GM23338 (cell line): Measurements from ENCODE around the gene DLG2. TPM values are rescaled to one million over a fixed set of nuclear protein-coding genes. Genes with fewer than 3 reads are reported as not detected.

Experiments
- ATAC-seq: fragments of 200-7000 bp; cut with Tn5 transposase; 3 replicates; pipeline ENCODE4 v1.9.1; 2020
- DNase-seq: peaks from one replicate; pipeline ENCODE4 v3.0.0-alpha.2; 2015; ENCODE audit warnings: low spot score
- H2AFZ ChIP-seq: fragments of 200-600 bp; sonication (generic); 2 replicates; pipeline ENCODE4 v1.8.0; 2016; ENCODE audit warnings: antibody characterized with exemption, mild to moderate bottlenecking, moderate library complexity
- H3F3A ChIP-seq: fragments of 200-600 bp; sonication (generic); replicated peaks from 2 replicates; pipeline ENCODE4 v1.8.0; 2017; ENCODE audit warnings: antibody characterized with exemption, mixed run types, low read depth
- H3K27ac ChIP-seq: fragments of 200-600 bp; sonication (generic); 2 replicates; pipeline ENCODE4 v1.6.1; 2016; ENCODE audit warnings: low read depth
- H3K27me3 ChIP-seq: fragments of 200-600 bp; sonication (generic); 2 replicates; pipeline ENCODE4 v1.8.0; 2016; ENCODE audit warnings: mild to moderate bottlenecking, mixed run types, moderate library complexity; ENCODE audit not compliant: insufficient read depth
- H3K36me3 ChIP-seq: fragments of 200-600 bp; sonication (generic); 2 replicates; pipeline ENCODE4 v1.8.0; 2016; ENCODE audit warnings: mild to moderate bottlenecking; ENCODE audit not compliant: insufficient read depth
- H3K4me1 ChIP-seq: fragments of 200-600 bp; sonication (generic); 2 replicates; pipeline ENCODE4 v1.8.0; 2016; ENCODE audit warnings: mild to moderate bottlenecking, moderate library complexity; ENCODE audit not compliant: insufficient read depth
- H3K4me2 ChIP-seq: fragments of 200-600 bp; sonication (generic); 2 replicates; pipeline ENCODE4 v1.7.1; 2017; ENCODE audit warnings: mixed run types
- H3K4me3 ChIP-seq: fragments of 200-600 bp; sonication (generic); 2 replicates; pipeline ENCODE4 v1.6.1; 2016; ENCODE audit warnings: mixed run types
- H3K79me2 ChIP-seq: fragments of 200-600 bp; sonication (generic); replicated peaks from 2 replicates; pipeline ENCODE4 v1.8.0; 2017; ENCODE audit warnings: mild to moderate bottlenecking; ENCODE audit not compliant: insufficient read depth
- H3K9me2 ChIP-seq: fragments of 200-600 bp; sonication (generic); 2 replicates; pipeline ENCODE4 v1.8.0; 2017; ENCODE audit not compliant: insufficient read depth
- H4K20me1 ChIP-seq: fragments of 200-600 bp; sonication (generic); replicated peaks from 2 replicates; pipeline ENCODE4 v1.8.0; 2017; ENCODE audit warnings: mild to moderate bottlenecking; ENCODE audit not compliant: insufficient read depth
- H3K27ac Mint-ChIP-seq: 2 replicates; pipeline ENCODE4 v1.8.0; 2020; ENCODE audit warnings: inconsistent platforms, mild to moderate bottlenecking, moderate library complexity, mixed read lengths
- H3K27me3 Mint-ChIP-seq: 3 replicates; pipeline ENCODE4 v1.8.0; 2022; ENCODE audit warnings: low read depth, mild to moderate bottlenecking, moderate library complexity, mixed read lengths, inconsistent platforms; ENCODE audit not compliant: insufficient read depth, poor library complexity
- H3K36me3 Mint-ChIP-seq: 3 replicates; pipeline ENCODE4 v1.8.0; 2021; ENCODE audit warnings: low read depth, mild to moderate bottlenecking, inconsistent platforms, moderate library complexity, mixed read lengths
- H3K4me1 Mint-ChIP-seq: 3 replicates; pipeline ENCODE4 v1.8.0; 2020; ENCODE audit warnings: mild to moderate bottlenecking, inconsistent platforms, mixed read lengths
- H3K4me3 Mint-ChIP-seq: 3 replicates; pipeline ENCODE4 v1.8.0; 2021; ENCODE audit warnings: moderate library complexity, mild to moderate bottlenecking, inconsistent platforms, mixed read lengths
- H3K9me3 Mint-ChIP-seq: 3 replicates; pipeline ENCODE4 v1.8.0; 2020; ENCODE audit warnings: moderate library complexity, mild to moderate bottlenecking, inconsistent platforms, mixed read lengths
- EZH2 ChIP-seq: fragments of 200-600 bp; sonication (generic); IDR thresholded peaks from one replicate; pipeline ENCODE4 v1.8.0; 2017; ENCODE audit warnings: antibody characterized with exemption, mild to moderate bottlenecking, low read depth; ENCODE audit not compliant: unreplicated experiment
- NANOG ChIP-seq: IDR thresholded peaks from 2 replicates; pipeline ENCODE4 v1.6.1; 2016; ENCODE audit warnings: antibody characterized with exemption, borderline replicate concordance
- POLR2AphosphoS5 ChIP-seq: IDR thresholded peaks from 2 replicates; pipeline ENCODE4 v1.6.1; 2016; ENCODE audit warnings: antibody characterized with exemption, low read depth
- STAT1 ChIP-seq: IDR thresholded peaks from one replicate; pipeline ENCODE4 v1.6.1; 2016; ENCODE audit warnings: antibody characterized with exemption; ENCODE audit not compliant: unreplicated experiment
- ZNF462 ChIP-seq: fragments of 250-450 bp; sonication (Bioruptor Pico); IDR thresholded peaks from 2 replicates; pipeline ENCODE4 v1.5.0; 2020; ENCODE audit warnings: mild to moderate bottlenecking, moderate library complexity
- polyA plus RNA-seq: library from polyadenylated mRNA; unstranded; fragments of >200 nt; fragmentation: Nextera tagmentation; extraction: Ambion mirVana; gene quantifications from 2 replicates; pipeline ENCODE4 v1.2.1, GENCODE V29; 2016
- total RNA-seq: library from RNA; depleted of rRNA; stranded (reverse); fragments of >200 nt; shearing (Covaris generic); gene quantifications from 2 replicates; pipeline ENCODE4 v1.2.3, GENCODE V29; 2014
- TF ChIP-seq, protein P1 (sequence below): IDR thresholded peaks from one replicate; pipeline ENCODE4 v1.6.1; 2018; ENCODE audit warnings: antibody characterized with exemption; ENCODE audit not compliant: unreplicated experiment

DLG2 gene
- total and polyA plus RNA-seq, 2 experiments from 2014 or later: 19.8 to 21.5 TPM

DNA sequence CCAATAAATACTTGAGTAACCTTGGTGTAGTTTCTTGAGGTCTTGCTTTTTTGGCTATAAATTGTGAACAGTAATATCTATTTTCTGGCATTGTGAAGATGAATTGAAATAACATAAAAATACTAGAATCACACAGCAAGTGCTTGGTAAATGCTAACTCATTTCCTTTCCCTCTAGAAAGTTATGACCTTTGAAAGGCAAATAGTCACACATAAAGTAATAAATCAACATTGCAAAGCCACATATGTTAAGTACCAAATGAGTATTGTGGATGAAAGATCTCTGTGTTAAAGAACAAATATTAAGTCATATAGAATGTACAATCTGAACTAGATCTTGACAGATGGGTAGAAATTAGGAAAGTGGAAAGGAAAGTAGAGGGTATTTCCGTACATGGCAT is 1781.3 kb downstream of the DLG2 start:
- H3K4me1 Mint-ChIP-seq: no peaks in the 10 kb centered on the region
- no peaks in the 10 kb centered on the region for H3K27me3 ChIP-seq
- ATAC-seq: no peak
- H3K4me3 ChIP-seq: no peak overlapping the region
- no peaks in the 10 kb centered on the region for H3K4me1 ChIP-seq
- no peaks in the 10 kb centered on the region for H3K9me2 ChIP-seq
- H3K27ac ChIP-seq: no peak overlapping the region
- no peak for DNase-seq
- no peak overlapping the region for H2AFZ ChIP-seq
- no peaks in the 10 kb centered on the region for H3K79me2 ChIP-seq
- H3K4me2 ChIP-seq: no peak overlapping the region
- TF ChIP-seq, protein P1, sequence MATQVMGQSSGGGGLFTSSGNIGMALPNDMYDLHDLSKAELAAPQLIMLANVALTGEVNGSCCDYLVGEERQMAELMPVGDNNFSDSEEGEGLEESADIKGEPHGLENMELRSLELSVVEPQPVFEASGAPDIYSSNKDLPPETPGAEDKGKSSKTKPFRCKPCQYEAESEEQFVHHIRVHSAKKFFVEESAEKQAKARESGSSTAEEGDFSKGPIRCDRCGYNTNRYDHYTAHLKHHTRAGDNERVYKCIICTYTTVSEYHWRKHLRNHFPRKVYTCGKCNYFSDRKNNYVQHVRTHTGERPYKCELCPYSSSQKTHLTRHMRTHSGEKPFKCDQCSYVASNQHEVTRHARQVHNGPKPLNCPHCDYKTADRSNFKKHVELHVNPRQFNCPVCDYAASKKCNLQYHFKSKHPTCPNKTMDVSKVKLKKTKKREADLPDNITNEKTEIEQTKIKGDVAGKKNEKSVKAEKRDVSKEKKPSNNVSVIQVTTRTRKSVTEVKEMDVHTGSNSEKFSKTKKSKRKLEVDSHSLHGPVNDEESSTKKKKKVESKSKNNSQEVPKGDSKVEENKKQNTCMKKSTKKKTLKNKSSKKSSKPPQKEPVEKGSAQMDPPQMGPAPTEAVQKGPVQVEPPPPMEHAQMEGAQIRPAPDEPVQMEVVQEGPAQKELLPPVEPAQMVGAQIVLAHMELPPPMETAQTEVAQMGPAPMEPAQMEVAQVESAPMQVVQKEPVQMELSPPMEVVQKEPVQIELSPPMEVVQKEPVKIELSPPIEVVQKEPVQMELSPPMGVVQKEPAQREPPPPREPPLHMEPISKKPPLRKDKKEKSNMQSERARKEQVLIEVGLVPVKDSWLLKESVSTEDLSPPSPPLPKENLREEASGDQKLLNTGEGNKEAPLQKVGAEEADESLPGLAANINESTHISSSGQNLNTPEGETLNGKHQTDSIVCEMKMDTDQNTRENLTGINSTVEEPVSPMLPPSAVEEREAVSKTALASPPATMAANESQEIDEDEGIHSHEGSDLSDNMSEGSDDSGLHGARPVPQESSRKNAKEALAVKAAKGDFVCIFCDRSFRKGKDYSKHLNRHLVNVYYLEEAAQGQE: no peak
- TF ChIP-seq STAT1 (no peak), ZNF462 (no peak), NANOG (no peak), POLR2AphosphoS5 (no peak), EZH2 (no peak)
- no peak overlapping the region for H3K27ac Mint-ChIP-seq
- no peaks in the 10 kb centered on the region for H3K36me3 ChIP-seq
- H4K20me1 ChIP-seq: no peaks in the 10 kb centered on the region
- H3K36me3 Mint-ChIP-seq: no peaks in the 10 kb centered on the region
- H3K4me3 Mint-ChIP-seq: no peak overlapping the region
- H3F3A ChIP-seq: no peaks in the 10 kb centered on the region
- H3K9me3 Mint-ChIP-seq: no peaks in the 10 kb centered on the region
- H3K27me3 Mint-ChIP-seq: no peaks in the 10 kb centered on the region
